DMS114 treated with DMSO at 0.1 percent for 48 hours (cell line): ENCODE data around the gene ELMO1.
"Not testable (repeated sequence)": the region's sequence is repeated elsewhere in the genome, so short reads cannot be mapped to it uniquely, and the experiment has no call there.

Source experiments
- DNase-seq: peaks from one replicate; lab custom pipeline; 2025; ENCODE audit not compliant: unreplicated experiment; lab: John Stamatoyannopoulos, UW

ELMO1 gene

DNA sequence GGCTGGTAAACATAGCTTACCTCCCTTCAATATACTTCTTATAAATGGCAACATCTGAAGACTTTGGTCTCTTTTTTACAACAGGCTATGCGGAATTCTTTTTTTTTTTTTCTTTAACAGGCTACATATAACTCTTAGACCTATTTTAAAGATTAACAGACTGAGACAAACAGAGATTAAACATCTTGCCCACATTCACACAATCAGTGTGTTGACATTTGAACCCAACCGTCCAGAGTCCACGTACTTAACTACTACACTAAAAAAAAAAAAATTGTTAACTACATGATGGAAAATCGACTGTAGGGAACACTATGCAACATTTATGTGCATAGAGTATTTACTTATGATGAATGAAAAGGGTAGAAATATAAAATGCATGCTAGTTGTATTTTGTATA, 298.5 kb downstream of the ELMO1 start:
- no peak for DNase-seq

DNA sequence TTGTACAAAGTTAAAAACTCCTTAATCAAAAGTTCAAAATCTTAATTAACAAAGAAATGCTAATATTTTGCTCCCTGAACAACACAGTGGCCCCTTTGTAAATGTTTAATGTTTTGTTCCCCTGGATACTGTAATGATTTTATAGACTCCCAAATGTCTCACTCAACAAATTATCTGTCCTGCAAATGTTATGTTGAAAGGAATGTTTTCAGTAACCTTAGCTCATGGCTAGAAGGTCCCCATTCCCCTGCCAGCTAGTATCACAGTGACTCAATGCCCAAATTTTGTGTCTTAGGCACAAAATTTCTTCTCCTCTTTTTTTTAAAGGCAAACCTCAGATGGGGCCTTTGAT, 298.9 kb downstream of the ELMO1 start:
- no peak for DNase-seq

DNA sequence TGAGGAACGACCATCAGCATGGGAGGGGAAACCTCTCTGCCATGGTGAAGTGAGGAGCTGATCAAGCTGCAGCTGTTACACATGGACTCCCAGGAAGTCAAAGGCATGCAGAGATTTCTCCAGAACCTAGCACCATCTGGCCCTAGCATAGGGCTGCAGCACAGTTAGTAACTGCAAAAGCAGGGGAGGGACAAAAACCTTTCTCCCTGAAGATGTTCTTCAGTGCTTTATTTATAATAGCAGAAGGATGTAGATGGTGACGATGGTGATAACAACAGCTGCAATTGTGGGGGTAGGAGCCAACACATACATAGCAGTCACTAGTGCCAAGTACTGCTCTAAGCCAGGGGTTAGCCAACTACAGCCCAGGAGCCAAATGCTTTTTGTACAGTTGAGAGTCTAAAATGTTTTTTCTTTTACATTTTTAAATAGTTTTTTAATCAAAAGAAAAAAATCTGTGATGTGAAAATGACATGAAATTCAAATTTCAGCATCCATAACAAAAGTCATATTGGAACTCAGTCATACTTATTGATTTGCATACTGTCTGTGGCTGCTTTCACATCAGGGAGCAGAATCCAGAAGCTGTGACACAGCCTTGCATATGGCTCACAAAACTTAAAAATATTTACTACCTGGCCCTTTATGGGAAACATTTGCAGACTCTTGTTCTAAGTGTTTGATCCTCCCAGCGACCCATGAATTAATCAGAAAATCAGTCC, 299.5 kb downstream of the ELMO1 start:
- DNase-seq, result no peak

DNA sequence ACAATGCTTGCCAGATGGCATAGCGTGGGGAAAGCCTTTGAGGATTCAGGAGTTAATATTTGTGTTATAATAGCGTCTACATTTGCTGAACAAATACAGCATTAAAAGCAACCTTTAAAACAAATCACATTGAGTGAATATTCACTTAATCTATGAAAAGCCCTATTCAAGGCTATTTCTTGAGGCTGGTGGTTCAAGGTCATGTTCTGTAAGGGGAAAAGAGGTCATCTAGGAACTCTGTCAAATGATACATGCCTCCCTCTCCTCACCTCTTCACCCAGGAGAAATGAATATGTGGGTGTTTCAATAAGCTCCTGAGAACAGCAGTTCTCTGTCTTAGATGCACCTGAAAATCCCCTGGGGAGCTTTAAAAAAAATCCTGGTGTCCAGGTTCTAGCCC, 303.0 kb downstream of the ELMO1 start:
- no peak for DNase-seq

DNA sequence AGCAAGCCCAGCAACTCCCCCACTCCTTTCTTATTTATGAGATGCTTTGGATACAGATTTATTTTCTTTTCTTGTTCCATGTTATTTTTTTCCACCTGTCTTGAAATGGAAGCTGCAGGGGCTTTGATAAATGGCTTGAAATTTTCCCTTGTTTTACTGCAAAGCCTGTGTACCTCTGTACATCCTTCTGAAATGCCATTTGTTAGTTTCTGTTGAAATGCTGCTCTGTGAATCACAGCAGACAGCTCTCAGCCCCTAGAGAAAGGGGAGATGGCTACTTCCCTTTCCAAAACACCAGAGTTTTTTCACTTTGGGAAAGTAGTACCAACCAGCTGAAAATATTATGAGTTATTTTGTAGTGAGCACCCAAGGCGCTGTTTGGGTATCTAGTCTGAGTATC, 304.2 kb downstream of the ELMO1 start:
- no peak for DNase-seq

DNA sequence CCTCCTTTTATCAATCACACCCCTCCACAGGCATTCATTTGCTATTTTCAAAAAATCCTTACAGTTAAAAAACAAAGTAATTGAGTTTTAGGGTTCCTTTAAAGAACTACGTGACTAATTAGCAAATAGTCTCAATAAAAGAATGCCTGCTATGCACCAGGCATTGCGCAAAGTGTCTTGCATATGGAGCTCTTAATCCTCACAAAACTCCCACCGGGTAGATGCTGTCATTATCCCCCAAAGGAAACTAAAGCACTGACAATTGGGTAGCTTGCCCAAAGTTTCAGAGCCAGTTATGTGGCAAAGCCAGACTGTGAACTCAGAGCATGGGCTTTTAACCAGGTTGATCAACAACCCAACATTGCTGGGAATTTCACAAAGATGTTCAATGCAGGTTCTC, 305.7 kb downstream of the ELMO1 start:
- no peak for DNase-seq

DNA sequence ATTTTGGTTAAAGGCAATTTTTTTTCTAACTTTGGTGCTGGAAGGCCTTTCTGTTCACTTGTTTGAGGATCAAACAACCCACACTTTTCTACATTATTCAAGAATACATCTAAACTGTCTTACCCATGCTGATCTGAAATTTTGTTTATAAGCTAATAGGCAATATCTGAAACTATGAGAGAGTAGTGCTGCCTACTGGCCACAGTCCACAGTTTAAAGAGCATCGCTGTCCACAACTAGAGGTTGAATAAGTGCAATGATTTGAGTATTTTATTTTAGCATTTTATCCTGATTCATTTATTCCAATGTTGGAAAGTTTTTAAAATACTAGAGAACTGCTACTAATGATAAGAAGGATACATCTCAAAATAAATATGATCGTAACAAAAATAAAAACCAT, 306.9 kb downstream of the ELMO1 start:
- no peak for DNase-seq

DNA sequence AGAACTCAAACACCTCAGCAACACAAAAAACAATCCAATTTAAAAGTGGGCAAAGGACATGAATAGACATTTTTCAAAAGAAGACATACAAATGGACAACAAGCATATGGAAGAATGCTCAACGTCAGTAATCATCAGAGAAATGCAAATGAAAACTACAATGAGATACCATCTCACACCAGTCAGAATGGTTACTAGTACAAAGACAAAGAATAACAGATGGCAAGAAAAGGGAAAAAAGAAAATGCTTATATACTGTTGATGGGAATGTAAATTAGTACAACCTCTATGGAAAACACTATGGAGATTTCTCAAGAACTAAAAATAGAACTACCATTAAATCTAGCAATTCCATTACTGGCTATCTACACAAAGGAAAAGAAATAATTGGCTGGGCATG, 314.8 kb downstream of the ELMO1 start:
- DNase-seq, result not testable (repeated sequence)

DNA sequence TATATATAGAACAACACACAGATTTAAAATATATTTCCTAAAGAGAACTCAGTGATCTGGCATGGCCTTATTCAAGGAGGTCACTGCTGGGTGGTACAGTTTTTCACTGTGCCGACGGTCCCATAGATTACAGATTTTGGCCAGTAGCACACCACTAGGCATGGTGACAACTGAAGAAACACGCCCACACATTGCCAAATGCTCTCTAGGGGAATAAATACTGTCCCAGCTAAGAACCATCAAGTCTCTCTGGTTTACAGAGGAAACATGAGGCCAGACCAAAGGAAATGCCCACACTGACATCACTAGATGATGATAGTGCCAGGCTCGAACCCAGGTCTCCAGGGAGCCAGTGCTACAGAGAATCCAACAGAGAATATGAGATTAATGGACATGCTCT, 316.8 kb downstream of the ELMO1 start:
- no peak for DNase-seq

DNA sequence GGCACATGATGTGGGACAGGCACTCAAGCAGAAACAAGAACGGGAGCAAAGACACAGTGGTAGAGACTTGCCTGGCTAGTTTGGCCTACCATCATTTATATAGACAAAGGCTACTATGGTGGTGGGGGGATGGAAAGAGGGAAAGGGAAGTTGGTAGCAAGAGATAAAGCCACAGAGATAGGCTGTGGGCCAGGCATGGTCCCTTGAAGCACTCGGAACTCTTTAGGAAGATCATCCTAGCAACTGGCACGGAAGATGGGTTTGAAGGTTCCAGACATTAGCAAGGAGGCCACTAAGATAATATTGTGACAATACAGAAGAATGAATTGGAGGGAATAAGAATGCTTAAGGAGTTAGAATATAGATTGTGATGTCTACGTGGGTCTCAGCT, 319.6 kb downstream of the ELMO1 start:
- no peak for DNase-seq

DNA sequence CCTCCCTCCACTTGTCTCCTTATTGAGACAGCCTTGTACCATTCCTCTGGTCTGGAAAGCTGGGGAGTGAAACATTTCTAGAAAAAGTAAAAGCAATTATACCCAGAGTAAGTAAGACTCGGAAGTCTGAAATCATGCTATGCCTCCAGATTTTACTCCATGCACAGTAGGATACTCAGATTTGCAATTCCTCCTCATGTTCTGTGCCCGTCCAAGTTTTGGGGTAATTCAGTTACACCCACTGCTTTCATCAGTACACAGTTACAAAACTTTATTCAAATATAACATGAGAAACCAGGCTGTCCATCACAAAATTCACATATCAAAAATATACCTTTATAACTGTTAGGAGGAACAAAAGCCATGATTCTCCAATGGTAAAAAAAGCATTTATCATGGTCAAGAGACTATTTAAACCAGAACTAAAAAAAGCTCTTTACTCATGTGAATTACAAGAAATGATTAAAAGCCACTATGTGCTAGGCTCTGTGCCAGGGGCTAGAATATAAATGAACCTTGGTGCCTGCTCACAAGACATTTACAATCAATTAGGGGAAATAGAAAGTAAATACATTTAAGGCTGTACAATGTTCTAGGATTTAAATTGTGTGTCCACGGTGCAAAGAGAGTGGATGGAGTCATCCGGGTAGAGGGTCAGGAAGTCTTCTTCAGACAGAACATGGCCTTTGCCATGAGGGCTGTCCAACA, 320.2 kb downstream of the ELMO1 start:
- DNase-seq, result no peak

DNA sequence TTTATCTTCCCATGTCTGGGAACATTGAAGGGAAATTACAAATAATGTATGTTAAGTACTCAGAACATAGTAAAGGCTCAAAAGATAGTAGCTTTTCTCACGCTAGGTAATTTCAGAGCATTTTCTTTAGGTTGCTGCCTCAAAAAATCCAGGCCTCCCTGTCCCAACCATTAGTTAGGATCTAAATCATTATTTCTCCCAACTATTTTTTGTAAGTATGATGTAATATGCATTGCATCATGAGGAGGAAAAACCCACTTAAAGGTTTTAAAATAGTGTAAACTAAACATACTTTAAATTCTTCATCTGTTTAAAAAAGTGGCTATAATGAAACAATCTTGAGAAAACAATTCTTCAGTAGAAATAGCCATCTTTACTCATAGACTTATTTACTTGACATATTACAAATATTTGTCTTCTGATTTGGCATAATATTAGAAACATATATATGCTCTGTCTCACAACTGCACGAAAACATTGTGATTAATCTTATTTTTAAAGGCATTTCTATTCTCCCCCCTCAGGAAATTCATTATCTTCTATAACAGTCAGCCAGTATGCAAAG, 329.3 kb downstream of the ELMO1 start:
- no peak for DNase-seq

DNA sequence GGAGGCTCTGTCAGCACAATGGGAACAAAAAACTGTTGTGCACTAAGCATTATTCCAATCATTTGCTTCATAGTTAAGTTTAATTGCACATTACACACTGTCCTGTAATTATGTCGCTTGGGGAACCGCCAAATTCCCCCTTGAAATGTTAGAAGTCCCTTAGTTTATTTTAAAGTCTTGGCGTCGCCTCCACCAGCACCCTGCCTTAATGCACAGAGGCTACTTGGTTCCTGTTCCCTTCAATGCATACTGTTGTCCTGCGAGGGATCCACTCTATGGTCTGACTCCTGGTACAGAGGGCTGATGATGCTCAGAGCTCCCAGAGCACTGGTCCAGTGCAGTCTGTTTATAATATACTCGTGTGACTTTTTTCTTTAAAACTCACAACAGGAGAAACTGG, 330.7 kb downstream of the ELMO1 start:
- DNase-seq, result no peak

DNA sequence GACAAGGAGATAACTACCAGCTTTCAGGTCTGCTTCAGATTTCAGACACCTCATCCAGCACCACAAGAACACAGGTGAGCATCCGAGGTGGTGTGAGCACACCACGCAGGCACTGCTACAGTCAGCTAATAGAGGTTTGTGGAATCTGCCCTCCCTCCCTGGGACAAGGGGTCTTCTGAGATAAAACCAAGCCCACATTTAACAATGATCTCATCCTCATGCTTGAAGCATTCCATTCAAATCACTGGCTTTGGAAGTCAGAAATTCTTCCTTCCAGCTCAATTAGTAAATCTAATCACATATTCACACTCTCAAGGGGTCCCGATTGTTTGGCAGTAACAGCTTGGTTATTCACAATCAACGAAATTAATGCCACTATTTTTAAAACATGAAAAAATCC, 331.4 kb downstream of the ELMO1 start:
- no peak for DNase-seq

DNA sequence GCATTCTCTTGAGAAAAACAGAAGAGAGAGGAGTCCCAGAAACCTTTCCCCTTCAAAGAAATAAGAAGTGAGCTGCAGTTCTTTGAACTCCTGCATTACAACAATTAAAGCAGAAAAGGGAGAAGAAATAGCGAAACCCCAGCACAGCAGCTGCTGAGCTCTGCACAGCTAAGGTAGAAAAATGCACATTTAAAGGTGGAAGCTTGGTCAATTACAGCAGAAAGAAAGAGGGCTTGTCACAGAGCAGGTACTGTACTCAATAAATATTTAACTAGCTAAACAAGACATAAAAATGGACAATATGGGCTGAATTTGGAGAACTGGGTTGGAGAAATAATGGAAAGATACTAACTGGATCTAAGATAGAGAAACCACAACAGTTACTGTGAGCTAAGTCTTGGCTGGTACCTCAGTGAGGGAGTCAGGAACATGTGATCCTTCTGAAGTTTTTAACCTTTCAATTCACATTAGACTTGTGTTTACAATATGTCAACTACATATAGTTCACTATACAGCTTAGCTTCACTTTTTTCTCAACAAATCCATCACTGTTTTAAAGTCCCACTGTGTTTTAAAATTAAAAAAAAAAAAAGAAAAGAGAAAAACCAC, 332.5 kb downstream of the ELMO1 start:
- no peak for DNase-seq

DNA sequence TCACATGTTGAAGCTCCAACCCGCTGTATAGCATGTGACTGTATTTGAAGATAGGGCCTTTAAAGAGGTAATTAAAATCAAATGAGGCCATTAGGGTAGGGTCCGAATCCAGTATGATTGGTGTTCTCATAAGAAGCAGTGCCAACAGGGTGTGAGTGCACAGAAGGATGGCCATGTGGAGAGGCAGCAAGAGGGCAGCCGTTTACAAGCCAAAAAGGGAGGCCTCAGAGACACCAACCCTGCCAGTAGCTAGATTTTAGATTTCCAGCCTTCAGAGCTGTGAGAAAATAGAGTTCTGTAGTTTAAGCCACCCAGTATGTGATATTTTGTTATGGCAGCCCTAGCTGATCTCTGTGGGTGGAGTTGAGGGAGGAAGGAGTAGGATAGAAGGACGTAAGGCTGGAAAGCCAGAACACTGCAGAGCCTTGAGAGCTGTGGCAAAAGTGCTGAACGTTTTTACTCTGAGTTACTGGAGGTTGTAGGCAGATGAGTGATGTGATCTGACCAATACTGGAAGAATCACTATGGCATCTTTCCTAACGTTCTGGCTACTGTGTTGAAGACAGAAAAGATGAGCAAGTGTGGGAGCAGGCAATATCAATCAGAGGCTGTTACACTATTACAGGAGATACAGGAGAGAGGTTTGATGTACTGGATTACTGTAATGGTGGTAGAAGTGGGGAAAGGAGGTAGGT, 334.9 kb downstream of the ELMO1 start:
- no peak for DNase-seq

DNA sequence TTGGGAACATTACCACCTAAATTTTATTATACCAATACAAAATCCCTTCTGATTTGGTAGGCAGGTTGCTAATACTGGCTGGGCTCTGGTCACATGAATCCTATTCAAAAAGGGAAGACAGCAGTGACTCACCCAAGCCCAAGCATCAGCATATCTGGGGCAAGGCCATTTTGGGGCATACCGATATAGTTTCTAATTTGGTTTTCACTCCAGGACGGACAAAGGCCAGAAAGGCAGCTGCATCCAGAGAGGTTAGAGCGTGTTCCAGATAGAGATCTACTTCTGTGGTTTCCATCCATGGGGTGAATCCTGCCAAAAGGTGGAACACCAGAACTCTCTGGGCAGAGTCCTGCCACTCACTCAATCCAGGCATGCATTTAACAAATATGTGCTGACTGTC, 335.8 kb downstream of the ELMO1 start:
- DNase-seq, result no peak

DNA sequence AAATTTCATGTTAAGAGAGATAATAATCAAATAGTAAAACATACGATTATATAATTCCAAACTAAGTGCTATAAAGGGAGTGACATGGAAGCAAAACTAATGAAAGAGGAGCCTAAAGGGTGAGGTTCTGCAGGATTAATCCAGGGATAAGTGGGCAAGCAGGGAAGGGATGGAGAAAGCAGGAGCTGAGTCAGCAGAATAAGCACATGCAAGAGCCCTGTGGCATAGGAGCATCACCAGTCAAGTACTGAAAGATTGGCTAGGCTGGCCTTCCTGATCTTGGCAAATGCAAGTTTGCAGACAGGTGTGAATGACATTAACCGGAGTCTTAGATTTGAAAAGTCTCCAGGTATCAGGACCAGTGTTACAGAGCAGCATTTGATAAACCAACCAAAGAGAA, 336.4 kb downstream of the ELMO1 start:
- DNase-seq, result no peak

DNA sequence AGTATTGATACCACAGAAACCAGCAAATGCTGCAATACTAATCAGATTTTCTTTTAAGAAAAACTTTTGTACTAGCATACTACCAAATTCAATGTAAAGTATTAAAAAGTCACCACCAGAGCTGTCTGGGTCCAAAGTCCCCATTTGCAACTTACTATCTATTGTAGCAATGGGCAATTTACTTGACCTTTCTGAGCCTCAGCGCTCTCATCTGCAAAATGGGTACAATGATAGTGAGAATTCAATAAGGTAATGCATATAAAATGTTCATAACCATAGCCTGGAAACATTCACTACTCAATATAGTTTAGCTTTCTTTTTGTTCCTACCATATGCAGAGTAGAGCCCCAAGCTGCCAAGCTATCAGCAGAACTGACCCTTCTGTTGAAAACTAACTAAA, 337.2 kb downstream of the ELMO1 start:
- no peak for DNase-seq

DNA sequence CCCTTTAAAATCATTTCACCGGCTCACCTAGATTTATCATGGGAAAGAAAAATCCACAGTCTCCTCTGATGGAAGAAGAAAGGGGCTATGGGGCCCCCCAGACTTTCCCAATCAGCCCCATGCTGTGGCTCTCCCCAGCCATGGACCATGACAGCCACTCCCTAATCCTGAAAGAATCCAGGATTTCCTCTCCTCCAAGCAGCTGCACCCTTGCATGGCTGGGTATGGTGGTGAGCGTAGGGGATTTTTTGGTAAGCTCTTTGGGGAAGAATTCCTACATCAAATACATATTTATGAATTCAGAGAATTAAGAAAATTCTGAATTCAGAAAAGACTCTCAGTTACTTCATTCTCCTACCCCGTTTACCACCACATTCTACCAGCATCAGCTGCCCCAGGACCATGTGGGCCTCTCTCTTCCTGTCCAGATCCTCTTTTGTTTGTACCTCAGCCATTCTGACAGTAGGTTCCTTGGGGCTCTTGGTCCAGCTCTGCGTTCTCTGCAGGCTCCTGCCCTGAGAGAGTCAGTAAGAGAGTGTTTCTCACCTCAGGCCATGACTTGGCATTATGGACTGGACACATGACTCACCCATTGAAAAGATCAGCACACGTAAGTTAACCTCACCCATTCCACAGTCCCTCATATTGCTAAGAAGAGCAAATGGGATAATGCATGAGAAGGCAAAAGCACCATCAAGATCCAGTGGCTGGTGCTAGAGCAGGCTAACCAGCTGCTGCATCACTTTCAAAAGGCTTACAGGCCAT, 337.8 kb downstream of the ELMO1 start:
- DNase-seq, result no peak

DNA sequence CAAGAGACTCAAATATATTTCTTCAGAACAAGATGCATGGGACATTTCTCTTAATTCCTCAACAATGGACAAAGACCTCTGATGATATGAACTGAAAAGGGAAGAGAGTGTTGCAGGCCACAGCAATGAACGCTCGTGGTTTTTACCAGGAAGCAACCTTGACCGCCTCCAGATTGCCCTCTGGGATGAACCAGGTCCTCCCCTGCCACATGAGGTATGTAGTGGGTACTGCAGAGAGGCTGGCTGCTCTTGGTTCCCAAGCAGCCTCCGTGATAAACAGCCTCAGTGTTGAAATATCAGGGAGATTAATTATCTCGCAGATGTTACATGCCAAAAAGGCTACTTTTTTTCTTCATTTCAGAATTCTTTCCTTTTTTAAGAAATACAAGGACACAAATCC, 338.8 kb downstream of the ELMO1 start:
- no peak for DNase-seq
